NCI-H748 treated with DMSO at 0.1 percent for 48 hours (cell line): Measurements from ENCODE around the gene ACOT13.
"Not testable (repeated sequence)": the region's sequence is repeated elsewhere in the genome, so short reads cannot be mapped to it uniquely, and the experiment has no call there.

Experiments
- DNase-seq: peaks from one replicate; lab custom pipeline; 2025; lab: John Stamatoyannopoulos, UW

Gene ACOT13

GRCh38 chr6:24731456-24732134 lies 64.7 kb downstream of the ACOT13 start:
- not testable (repeated sequence) for DNase-seq

- DNase-seq, result no peak
Observed at GRCh38 chr6:24734166-24734565, 67.3 kb downstream of the ACOT13 start.

- not testable (repeated sequence) for DNase-seq
Observed at GRCh38 chr6:24734710-24735109, 67.8 kb downstream of the ACOT13 start.

- DNase-seq, result no peak
Observed at GRCh38 chr6:24738741-24739140, 71.9 kb downstream of the ACOT13 start.

GRCh38 chr6:24740861-24741260 lies 74.0 kb downstream of the ACOT13 start:
- no peak for DNase-seq

- no peak for DNase-seq
Observed at GRCh38 chr6:24742216-24742738, 75.4 kb downstream of the ACOT13 start.

GRCh38 chr6:24743265-24743943 lies 76.5 kb downstream of the ACOT13 start:
- DNase-seq, result no peak

- no peak for DNase-seq
Observed at GRCh38 chr6:24743944-24744335, 77.1 kb downstream of the ACOT13 start.

- no peak for DNase-seq
Observed at GRCh38 chr6:24744911-24745310, 78.0 kb downstream of the ACOT13 start.

GRCh38 chr6:24749297-24749696 lies 82.4 kb downstream of the ACOT13 start:
- DNase-seq, result no peak

- DNase-seq, result not testable (repeated sequence)
Observed at GRCh38 chr6:24750878-24751277, 84.0 kb downstream of the ACOT13 start.

GRCh38 chr6:24752503-24752902 lies 85.6 kb downstream of the ACOT13 start:
- no peak for DNase-seq

GRCh38 chr6:24752917-24753492 lies 86.1 kb downstream of the ACOT13 start:
- DNase-seq, result no peak

- no peak for DNase-seq
Observed at GRCh38 chr6:24753545-24753944, 86.7 kb downstream of the ACOT13 start.

GRCh38 chr6:24754378-24754777 lies 87.5 kb downstream of the ACOT13 start:
- not testable (repeated sequence) for DNase-seq
